IPS DF 6.9 (cell line): ENCODE data around the gene PUS3.

ENCODE experiments used
- DNase-seq: peaks from one replicate; pipeline ENCODE4 v3.0.0-alpha.2; 2013; ENCODE audit warnings: low read depth, low spot score
- H3K27ac ChIP-seq: one replicate; pipeline ENCODE4 v1.5.1; 2013; ENCODE audit warnings: low read length, control low read depth
- H3K27me3 ChIP-seq: 2 replicates; pipeline ENCODE4 v1.6.1; 2013; ENCODE audit warnings: mild to moderate bottlenecking, low read length; ENCODE audit not compliant: control insufficient read depth, insufficient read depth
- H3K36me3 ChIP-seq: 2 replicates; pipeline ENCODE4 v1.6.1; 2013; ENCODE audit warnings: low read length; ENCODE audit not compliant: control insufficient read depth, insufficient read depth
- H3K4me1 ChIP-seq: 2 replicates; pipeline ENCODE4 v1.6.1; 2013; ENCODE audit warnings: low read length; ENCODE audit not compliant: control insufficient read depth, insufficient read depth
- H3K4me3 ChIP-seq: 2 replicates; pipeline ENCODE4 v1.5.1; 2013; ENCODE audit warnings: mild to moderate bottlenecking, low read length
- H3K9me3 ChIP-seq: 2 replicates; pipeline ENCODE4 v1.6.1; 2013; ENCODE audit warnings: low read length, inconsistent platforms; ENCODE audit not compliant: control insufficient read depth, insufficient read depth
- WGBS: extraction: QIAGEN DNeasy Blood & Tissue Kit; methylation state at CpG from one replicate; pipeline ENCODE4 v1.1.7; 2013; ENCODE audit warnings: mixed read lengths, missing lambda C conversion rate; ENCODE audit not compliant: insufficient read length, insufficient coverage; 5-methylcytosine and 5-hydroxymethylcytosine counted together

PUS3 gene

DNA sequence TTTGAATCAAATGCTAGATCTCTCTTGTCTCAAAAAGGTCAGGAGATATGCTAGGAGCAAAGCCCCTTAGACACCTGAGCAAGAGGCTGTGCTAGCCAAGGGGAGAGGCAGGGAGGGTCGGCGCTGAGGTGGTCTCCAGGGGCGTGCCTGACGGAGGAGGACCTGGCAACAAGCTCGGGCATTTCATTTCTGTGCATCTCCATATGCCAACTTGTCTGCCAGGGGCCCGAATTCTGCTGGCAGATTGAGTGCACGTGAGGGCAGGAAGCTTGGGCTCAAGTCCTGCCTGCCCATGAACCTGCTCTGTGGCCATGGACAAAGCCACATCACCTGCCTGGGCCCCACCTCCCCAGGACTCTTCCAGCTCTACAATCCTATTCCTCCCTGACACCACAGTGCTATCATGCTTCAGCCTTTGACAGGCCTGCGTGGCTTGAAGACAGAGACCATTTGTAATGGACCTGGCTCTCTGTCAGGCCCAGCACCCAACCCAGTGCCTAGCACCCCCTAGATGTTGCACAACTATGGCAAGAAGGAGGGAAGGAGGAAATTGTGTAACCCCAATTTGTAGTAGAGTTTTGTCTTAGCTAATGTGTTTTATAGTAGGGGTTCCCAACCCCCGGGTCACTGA is 26.6 kb upstream of the PUS3 start:
- no peaks in the 10 kb centered on the region for H3K27me3 ChIP-seq
- H3K9me3 ChIP-seq = no peaks in the 10 kb centered on the region
- H3K36me3 ChIP-seq = no peaks in the 10 kb centered on the region; the same call in 1 of the 2 replicates
- H3K27ac ChIP-seq = no peak overlapping the region
- no CpG with 5 or more reads among the region's 9 CpGs for WGBS
- peaks cover 2% of the 10 kb centered on the region; the same call in 1 of the 2 replicates for H3K4me1 ChIP-seq
- H3K4me3 ChIP-seq = no peak overlapping the region
- DNase-seq = no peak

DNA sequence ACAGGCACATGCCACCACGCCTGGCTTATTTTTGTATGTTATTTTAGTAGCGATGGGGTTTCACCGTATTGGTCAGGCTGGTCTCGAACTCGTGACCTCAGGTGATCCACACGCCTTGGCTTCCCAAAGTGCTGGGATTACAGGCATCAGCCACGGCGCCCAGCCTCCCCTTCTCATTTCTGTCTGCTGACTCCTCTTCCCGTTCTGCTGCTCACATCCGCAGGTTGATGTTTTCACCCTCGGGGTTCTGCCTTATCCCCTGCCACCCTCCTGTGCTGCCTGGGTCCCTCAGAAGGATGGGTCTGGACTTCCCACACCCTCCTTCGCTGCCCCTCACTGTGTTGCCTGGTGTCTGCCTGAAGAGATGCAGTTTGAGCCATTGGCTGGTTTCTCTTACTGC is 23.7 kb upstream of the PUS3 start:
- H3K4me3 ChIP-seq = no peak overlapping the region
- H3K9me3 ChIP-seq = no peaks in the 10 kb centered on the region
- H3K36me3 ChIP-seq = no peaks in the 10 kb centered on the region
- no peaks in the 10 kb centered on the region for H3K27me3 ChIP-seq
- WGBS = no CpG with 5 or more reads among the region's 12 CpGs
- DNase-seq = no peak
- H3K27ac ChIP-seq = no peak overlapping the region
- H3K4me1 ChIP-seq = no peaks in the 10 kb centered on the region

DNA sequence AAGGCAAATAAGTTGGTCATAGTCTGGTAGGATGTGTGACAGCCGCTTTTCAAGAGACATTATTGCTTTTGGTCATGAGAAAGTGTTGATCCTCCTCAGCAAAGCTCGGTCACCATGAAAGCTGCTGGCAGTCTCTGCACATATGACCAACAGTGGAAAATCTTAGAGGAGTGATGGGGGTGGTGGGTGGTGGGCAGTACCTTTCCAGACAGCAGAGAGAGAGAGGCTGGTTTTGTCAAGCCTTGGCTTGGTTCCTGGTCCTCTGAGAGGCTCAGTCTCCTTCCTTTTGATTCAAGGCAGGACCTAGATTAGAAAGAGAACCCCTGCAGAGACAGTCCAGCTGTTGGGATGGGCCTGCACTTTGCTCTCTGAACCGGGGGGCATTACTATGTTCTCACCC is 22.8 kb upstream of the PUS3 start:
- DNase-seq = no peak
- Histone ChIP-seq H3K4me1 (no peaks in the 10 kb centered on the region), H3K27me3 (no peaks in the 10 kb centered on the region), H3K36me3 (no peaks in the 10 kb centered on the region), H3K9me3 (no peaks in the 10 kb centered on the region), H3K4me3 (no peak overlapping the region), H3K27ac (no peak overlapping the region)
- no CpG with 5 or more reads among the region's 3 CpGs for WGBS

DNA sequence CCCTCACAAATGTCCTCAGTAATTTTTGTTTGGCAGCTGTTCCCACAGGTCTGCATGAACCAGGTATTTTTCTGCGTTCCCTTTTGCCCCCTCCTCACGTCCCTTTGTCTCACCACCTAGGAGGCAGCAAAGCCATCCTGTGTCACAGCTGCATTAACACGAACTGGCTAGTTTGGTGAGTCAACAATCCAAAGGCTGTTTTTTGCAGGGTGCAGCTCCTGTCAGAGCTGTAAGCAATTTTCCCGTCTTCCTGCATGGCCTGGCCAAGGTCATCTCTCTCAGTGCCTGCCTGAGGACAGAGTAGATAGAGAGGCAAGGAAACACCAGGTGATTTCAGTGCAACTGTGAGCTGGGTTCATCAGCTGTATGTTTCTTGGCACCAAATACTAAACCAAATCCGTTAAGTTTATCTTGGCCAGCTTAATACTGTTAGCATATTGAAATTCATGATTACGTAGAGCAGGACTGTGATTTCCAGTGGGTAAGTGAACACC is 22.3 kb upstream of the PUS3 start:
- no peak for DNase-seq
- no peaks in the 10 kb centered on the region for H3K4me1 ChIP-seq
- no CpG with 5 or more reads among the region's 6 CpGs for WGBS

DNA sequence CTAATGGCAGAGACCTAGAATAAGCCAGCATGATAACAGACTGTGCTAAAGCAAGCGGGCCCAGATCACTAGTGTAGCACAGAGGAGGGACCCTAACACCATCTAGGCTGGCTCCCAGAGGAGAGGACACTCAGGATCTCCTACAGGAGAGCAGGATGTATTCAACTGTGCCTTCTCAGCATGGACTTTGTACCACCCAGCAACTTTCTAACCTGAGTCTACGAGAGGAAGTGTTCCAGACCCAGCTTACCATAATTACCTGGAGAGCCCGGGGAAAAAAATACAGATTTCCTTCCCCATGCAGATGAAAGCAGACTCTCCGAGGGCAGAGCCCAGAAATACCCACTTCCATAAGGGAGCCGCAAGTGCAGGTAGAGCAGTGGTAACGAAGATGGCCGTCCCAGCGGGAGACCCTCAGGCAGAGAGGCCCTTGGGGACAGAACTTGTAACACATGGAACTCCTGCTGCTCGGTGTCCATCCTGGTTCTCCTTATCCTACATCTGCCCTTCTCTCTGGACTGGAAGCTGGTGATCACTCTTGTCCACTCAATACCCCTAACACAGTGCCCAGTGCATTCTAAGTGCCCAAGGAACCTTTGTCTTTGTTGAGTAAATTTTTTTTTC is 21.5 kb upstream of the PUS3 start:
- no peak overlapping the region for H3K4me3 ChIP-seq
- H3K27me3 ChIP-seq = no peaks in the 10 kb centered on the region
- H3K4me1 ChIP-seq = no peaks in the 10 kb centered on the region
- H3K36me3 ChIP-seq = no peaks in the 10 kb centered on the region
- H3K27ac ChIP-seq = no peak overlapping the region
- no peak for DNase-seq
- no CpG with 5 or more reads among the region's 9 CpGs for WGBS
- no peaks in the 10 kb centered on the region for H3K9me3 ChIP-seq

More for the DNA sequence above, 22.3 kb upstream of the PUS3 start:
- no peak overlapping the region for H3K27ac ChIP-seq
- no peaks in the 10 kb centered on the region for H3K9me3 ChIP-seq
- H3K27me3 ChIP-seq = no peaks in the 10 kb centered on the region
- H3K36me3 ChIP-seq = no peaks in the 10 kb centered on the region
- no peak overlapping the region for H3K4me3 ChIP-seq

DNA sequence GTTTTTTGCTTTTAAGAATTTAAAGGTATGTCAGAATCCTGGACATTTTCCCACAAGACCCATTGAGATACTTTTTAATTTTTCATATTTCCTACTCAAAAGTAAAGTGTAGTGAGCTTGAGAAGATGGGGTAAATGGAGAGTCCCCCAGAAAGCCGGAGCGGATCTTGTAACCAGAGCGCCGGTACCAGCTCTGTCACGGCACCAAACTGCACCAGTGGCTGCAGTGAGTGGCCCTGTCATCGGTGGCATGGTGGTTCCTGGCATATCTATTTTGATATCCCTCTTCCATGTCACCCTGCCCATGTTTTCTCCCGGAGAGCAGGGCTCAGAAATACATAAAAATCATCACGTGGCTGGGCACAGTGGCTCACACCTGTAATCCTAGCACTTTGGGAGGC is 20.6 kb upstream of the PUS3 start:
- WGBS = no CpG with 5 or more reads among the region's 8 CpGs
- no peaks in the 10 kb centered on the region for H3K27me3 ChIP-seq
- H3K36me3 ChIP-seq = no peaks in the 10 kb centered on the region
- no peak overlapping the region for H3K4me3 ChIP-seq
- no peak overlapping the region for H3K27ac ChIP-seq
- H3K4me1 ChIP-seq = no peaks in the 10 kb centered on the region
- no peak for DNase-seq
- no peaks in the 10 kb centered on the region for H3K9me3 ChIP-seq

DNA sequence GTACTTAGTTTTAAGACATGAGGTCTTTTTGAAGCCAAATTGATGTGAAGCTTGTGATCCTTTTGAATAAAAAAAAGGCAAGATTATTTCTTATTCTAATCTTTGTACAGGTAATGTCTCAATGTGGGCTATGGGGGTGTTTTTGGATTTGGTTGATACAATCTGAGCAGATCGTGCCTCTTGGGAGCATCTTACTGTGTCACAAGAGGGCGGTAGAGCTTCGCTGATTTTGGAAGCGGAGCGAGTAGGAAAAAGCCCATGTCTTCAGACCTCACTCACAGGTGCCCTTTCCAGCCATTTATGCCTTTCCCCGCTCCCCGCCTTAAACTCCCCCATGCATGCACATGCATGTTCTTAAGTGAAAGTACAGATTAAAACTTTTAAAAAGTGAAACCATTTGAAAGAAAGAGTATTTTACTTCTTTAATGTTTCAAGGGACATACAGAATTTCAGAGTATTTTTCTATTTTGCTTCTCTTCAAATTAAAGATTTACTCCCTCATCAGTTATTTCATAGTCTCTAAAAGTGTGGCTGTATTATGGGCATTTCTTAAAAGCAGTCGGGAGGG is 20.1 kb upstream of the PUS3 start:
- Histone ChIP-seq H3K9me3 (no peaks in the 10 kb centered on the region), H3K27me3 (no peaks in the 10 kb centered on the region), H3K4me3 (no peak overlapping the region), H3K27ac (no peak overlapping the region), H3K36me3 (no peaks in the 10 kb centered on the region), H3K4me1 (no peaks in the 10 kb centered on the region)
- WGBS = no CpG with 5 or more reads among the region's 8 CpGs
- no peak for DNase-seq

DNA sequence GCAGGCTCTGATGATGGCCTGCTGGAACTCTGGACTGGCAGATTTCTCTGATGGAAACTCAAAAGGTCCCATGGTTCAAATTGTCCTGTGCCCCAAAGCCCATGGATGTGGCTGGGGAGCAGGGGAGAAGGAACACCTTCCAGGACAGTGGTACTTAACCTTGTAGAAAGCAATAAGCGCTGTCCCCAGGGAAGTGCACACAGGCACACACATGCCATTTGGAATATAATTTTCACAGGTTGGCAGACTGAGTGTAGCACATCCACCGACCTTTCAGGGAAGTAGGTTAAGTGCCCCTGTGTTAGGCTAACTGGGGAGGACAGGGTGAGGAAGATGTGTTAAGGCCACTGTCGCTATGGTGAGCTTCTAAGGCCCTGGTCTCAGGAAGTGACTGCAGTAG is 19.1 kb upstream of the PUS3 start:
- H3K27me3 ChIP-seq = no peaks in the 10 kb centered on the region
- H3K4me1 ChIP-seq = no peaks in the 10 kb centered on the region
- no peak overlapping the region for H3K27ac ChIP-seq
- no peaks in the 10 kb centered on the region for H3K9me3 ChIP-seq
- no peaks in the 10 kb centered on the region for H3K36me3 ChIP-seq
- no CpG with 5 or more reads among the region's 3 CpGs for WGBS
- no peak overlapping the region for H3K4me3 ChIP-seq
- no peak for DNase-seq

DNA sequence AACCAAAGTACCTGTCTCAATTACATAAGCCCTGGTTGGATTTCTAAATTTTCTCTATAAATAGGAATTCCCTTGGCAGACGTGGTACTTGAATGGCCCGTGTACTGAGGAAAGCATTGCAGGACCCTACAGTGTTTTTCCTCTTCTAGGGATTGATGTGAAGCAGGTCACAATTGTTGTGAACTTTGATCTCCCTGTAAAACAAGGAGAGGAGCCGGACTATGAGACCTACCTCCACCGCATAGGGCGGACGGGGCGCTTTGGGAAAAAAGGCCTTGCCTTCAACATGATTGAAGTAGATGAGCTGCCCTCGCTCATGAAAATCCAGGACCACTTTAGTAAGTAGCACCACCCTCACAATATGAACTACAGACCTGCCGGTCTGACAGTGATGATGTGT is 18.0 kb upstream of the PUS3 start:
- no peaks in the 10 kb centered on the region for H3K4me1 ChIP-seq
- no CpG with 5 or more reads among the region's 9 CpGs for WGBS
- 0 out of 2 replicates have a peak, but pooled peaks cover 2% of the 10 kb centered on the region for H3K36me3 ChIP-seq
- H3K4me3 ChIP-seq = no peak overlapping the region
- H3K9me3 ChIP-seq = no peaks in the 10 kb centered on the region
- no peak overlapping the region for H3K27ac ChIP-seq
- no peaks in the 10 kb centered on the region for H3K27me3 ChIP-seq
- DNase-seq = no peak

DNA sequence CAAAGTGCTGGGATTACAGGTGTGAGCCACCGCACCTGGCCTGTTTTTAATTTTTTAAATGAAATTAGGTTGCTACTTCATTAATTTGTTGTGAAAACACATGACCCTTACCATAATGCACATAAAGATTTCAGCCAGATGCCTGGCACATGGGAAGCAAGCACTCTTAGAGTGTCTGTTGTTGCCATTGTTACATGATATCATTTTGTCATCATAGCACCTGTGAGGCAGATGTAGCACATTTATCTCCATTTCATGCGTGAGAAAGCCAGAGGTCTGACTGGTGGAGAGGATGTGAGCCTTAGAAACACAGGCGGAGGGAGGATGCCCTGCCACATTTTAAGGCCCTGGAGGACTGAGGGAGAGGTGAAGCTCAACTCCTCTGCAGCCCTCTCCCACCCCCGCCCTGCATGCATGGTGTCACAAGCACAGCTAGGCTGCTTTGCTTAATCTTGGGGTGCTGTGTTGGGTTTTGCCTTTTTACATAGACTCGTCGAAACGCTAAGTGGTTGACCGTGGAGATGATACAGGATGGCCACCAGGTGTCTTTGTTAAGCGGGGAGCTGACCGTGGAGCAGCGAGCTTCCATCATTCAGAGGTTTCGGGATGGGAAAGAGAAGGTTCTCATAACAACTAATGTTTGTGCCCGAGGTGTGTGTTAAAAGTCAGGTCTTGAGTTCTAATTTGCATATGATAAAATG is 15.3 kb upstream of the PUS3 start:
- Histone ChIP-seq H3K27me3 (no peaks in the 10 kb centered on the region), H3K4me1 (no peaks in the 10 kb centered on the region), H3K9me3 (no peaks in the 10 kb centered on the region), H3K36me3 (0 out of 2 replicates have a peak, but pooled peaks cover 2% of the 10 kb centered on the region), H3K27ac (no peak overlapping the region), H3K4me3 (no peak overlapping the region)
- WGBS = no CpG with 5 or more reads among the region's 13 CpGs
- DNase-seq = no peak
